OCI-LY3 (cell line): ENCODE results near the gene ATP2C2.

Source experiments
- H2AFZ ChIP-seq: fragments of 200-600, 300-600 bp; shearing (Covaris generic); 2 replicates; pipeline ENCODE4 v1.6.0; 2014; ENCODE audit warnings: antibody characterized with exemption, low read depth, low read length
- H3K27ac ChIP-seq: fragments of 200-600, 300-600 bp; sonication (generic); 2 replicates; pipeline ENCODE4 v1.5.1; 2014; ENCODE audit warnings: mild to moderate bottlenecking, low read length, moderate library complexity, mixed read lengths
- H3K27me3 ChIP-seq: fragments of 200-600, 300-600 bp; sonication (generic); 2 replicates; pipeline ENCODE4 v1.6.1; 2014; ENCODE audit warnings: low read depth, low read length, mixed read lengths
- H3K36me3 ChIP-seq: fragments of 200-600, 300-600 bp; sonication (generic); replicated peaks from 2 replicates; pipeline ENCODE3; 2014; ENCODE audit warnings: low read depth, low read length, mixed read lengths
- H3K4me1 ChIP-seq: fragments of 300-600, 200-600 bp; sonication (generic); 2 replicates; pipeline ENCODE4 v1.6.1; 2014; ENCODE audit warnings: low read length, mixed read lengths
- H3K4me2 ChIP-seq: fragments of 200-600, 300-600 bp; sonication (generic); 2 replicates; pipeline ENCODE4 v1.6.1; 2014; ENCODE audit warnings: low read length, mixed read lengths
- H3K4me3 ChIP-seq: fragments of 300-600, 200-600 bp; sonication (generic); 2 replicates; pipeline ENCODE4 v1.5.1; 2014; ENCODE audit warnings: antibody characterized with exemption, mild to moderate bottlenecking, low read length, moderate library complexity
- H3K79me2 ChIP-seq: fragments of 300-600, 200-600 bp; shearing (Covaris generic); 2 replicates; pipeline ENCODE4 v1.6.1; 2014; ENCODE audit warnings: mild to moderate bottlenecking, low read length, mixed read lengths
- H3K9ac ChIP-seq: fragments of 300-600, 200-600 bp; shearing (Covaris generic); 2 replicates; pipeline ENCODE4 v1.6.0; 2014; ENCODE audit warnings: mild to moderate bottlenecking, low read length, moderate library complexity
- H3K9me3 ChIP-seq: fragments of 200-600, 300-600 bp; shearing (Covaris generic); 2 replicates; pipeline ENCODE4 v1.6.1; 2014; ENCODE audit warnings: low read length, mixed read lengths; ENCODE audit not compliant: insufficient read depth
- H4K20me1 ChIP-seq: fragments of 200-600, 300-600 bp; sonication (generic); 2 replicates; pipeline ENCODE4 v1.6.1; 2016; ENCODE audit warnings: low read length, mixed read lengths; ENCODE audit not compliant: insufficient read depth
- CTCF ChIP-seq: fragments of 200-600, 300-600 bp; sonication (generic); IDR thresholded peaks from 2 replicates; pipeline ENCODE4 v1.5.1; 2014; ENCODE audit warnings: antibody characterized with exemption, low read length, low read depth
- EZH2phosphoT487 ChIP-seq: fragments of 200-600 bp; shearing (Covaris generic); IDR thresholded peaks from 2 replicates; pipeline ENCODE4 v1.6.1; 2018; ENCODE audit warnings: antibody characterized with exemption, mixed run types, low read depth

ATP2C2 gene

GRCh38 chr16:84461413-84462295, 93.3 kb downstream of the ATP2C2 start:
- Histone ChIP-seq H3K27me3 (no peaks in the 10 kb centered on the region), H3K9ac (no peak overlapping the region), H3K9me3 (no peaks in the 10 kb centered on the region), H3K4me2 (no peak overlapping the region), H3K4me3 (no peak overlapping the region), H3K79me2 (no peaks in the 10 kb centered on the region), H3K36me3 (no peaks in the 10 kb centered on the region), H3K27ac (no peak overlapping the region), H2AFZ (no peak overlapping the region), H4K20me1 (no peaks in the 10 kb centered on the region), H3K4me1 (peaks cover 8% of the 10 kb centered on the region)
- no peak for TF ChIP-seq CTCF
- TF ChIP-seq EZH2phosphoT487 = no peak

- no peak for TF ChIP-seq EZH2phosphoT487
- no peak for TF ChIP-seq CTCF
- no peak overlapping the region for H3K9ac ChIP-seq
- no peak overlapping the region for H3K4me2 ChIP-seq
- no peak overlapping the region for H3K4me3 ChIP-seq
- no peaks in the 10 kb centered on the region for H3K27me3 ChIP-seq
- H3K79me2 ChIP-seq = no peaks in the 10 kb centered on the region
- no peaks in the 10 kb centered on the region for H4K20me1 ChIP-seq
- no peaks in the 10 kb centered on the region for H3K9me3 ChIP-seq
- H2AFZ ChIP-seq = no peak overlapping the region
- peaks cover 8% of the 10 kb centered on the region for H3K36me3 ChIP-seq
- H3K4me1 ChIP-seq = peaks cover 8% of the 10 kb centered on the region
- no peak overlapping the region for H3K27ac ChIP-seq
Measured at GRCh38 chr16:84462296-84463210, 94.2 kb downstream of the ATP2C2 start.

- Histone ChIP-seq H3K27me3 (no peaks in the 10 kb centered on the region), H3K36me3 (peaks cover 11% of the 10 kb centered on the region), H3K79me2 (no peaks in the 10 kb centered on the region), H3K4me2 (no peak overlapping the region), H3K9me3 (no peaks in the 10 kb centered on the region), H3K4me3 (no peak overlapping the region), H4K20me1 (no peaks in the 10 kb centered on the region), H3K9ac (no peak overlapping the region), H2AFZ (no peak overlapping the region), H3K4me1 (peaks cover 8% of the 10 kb centered on the region), H3K27ac (no peak overlapping the region)
- TF ChIP-seq CTCF (no peak), EZH2phosphoT487 (no peak)
Measured at GRCh38 chr16:84463221-84463620, 94.9 kb downstream of the ATP2C2 start.

GRCh38 chr16:84464116-84464515, 95.8 kb downstream of the ATP2C2 start:
- no peak overlapping the region for H3K27ac ChIP-seq
- no peaks in the 10 kb centered on the region for H4K20me1 ChIP-seq
- H3K4me3 ChIP-seq = no peak overlapping the region
- H3K9me3 ChIP-seq = no peaks in the 10 kb centered on the region
- H3K79me2 ChIP-seq = no peaks in the 10 kb centered on the region
- H3K4me2 ChIP-seq = no peak overlapping the region
- H2AFZ ChIP-seq = no peak overlapping the region
- H3K27me3 ChIP-seq = no peaks in the 10 kb centered on the region
- H3K9ac ChIP-seq = no peak overlapping the region
- peaks cover 8% of the 10 kb centered on the region for H3K4me1 ChIP-seq
- peaks cover 11% of the 10 kb centered on the region for H3K36me3 ChIP-seq
- TF ChIP-seq CTCF = no peak
- TF ChIP-seq EZH2phosphoT487 = no peak
